SK-N-SH (cell line): ENCODE data around the gene SCARB1. TPM values are rescaled to one million over a fixed set of nuclear protein-coding genes. Genes with fewer than 3 reads are reported as not detected.

ENCODE experiments used
- CTCF ChIA-PET: fragments of 300-600, 350-600 bp; formaldehyde crosslinking; extraction: SDS; loops from one replicate; lab custom pipeline; 2021; lab: Yijun Ruan, JAX
- POLR2A ChIA-PET: fragments of 350-600 bp; sonication (Branson Sonifier 250); formaldehyde crosslinking; extraction: SDS; loops from one replicate; lab custom pipeline; 2020; ENCODE audit warnings: antibody characterized with exemption, inconsistent platforms; lab: Yijun Ruan, JAX
- DNase-seq: peaks from one replicate; pipeline ENCODE4 v3.0.0; 2012
- H2AFZ ChIP-seq: fragments of 200-600 bp; sonication (generic); 2 replicates; pipeline ENCODE4 v1.8.1; 2016; ENCODE audit warnings: antibody characterized with exemption, mild to moderate bottlenecking, low read depth
- H3F3A ChIP-seq: fragments of 200-600 bp; sonication (generic); replicated peaks from 2 replicates; pipeline ENCODE3; 2016; ENCODE audit warnings: antibody characterized with exemption, mild to moderate bottlenecking; ENCODE audit not compliant: insufficient read depth
- H3K27ac ChIP-seq, 2 experiments: fragments of 200-500 bp in 1 of 2; fragments of 200-600 bp in 1 of 2; sonication (Bioruptor generic) in 1 of 2; sonication (generic), shearing (Covaris generic) in 1 of 2; 2 replicates each; pipeline versions ENCODE4 v1.5.1 to v1.6.1; 2014 to 2016; ENCODE audit warnings: low read depth in 2 of 2, inconsistent platforms in 1 of 2, low read length in 1 of 2, mild to moderate bottlenecking in 1 of 2, mixed read lengths in 1 of 2
- H3K27me3 ChIP-seq: fragments of 200-600 bp; sonication (generic), shearing (Covaris generic); 2 replicates; pipeline ENCODE4 v1.6.1; 2016; ENCODE audit warnings: mixed run types; ENCODE audit not compliant: insufficient read depth
- H3K36me3 ChIP-seq, 2 experiments: fragments of 200-500 bp in 1 of 2; fragments of 200-600 bp in 1 of 2; sonication (Bioruptor generic) in 1 of 2; sonication (generic) in 1 of 2; replicated peaks in 1 of 2; 2 replicates each; pipeline versions ENCODE3 to v1.5.1; 2014 to 2016; ENCODE audit warnings: low read length in 1 of 2, mild to moderate bottlenecking in 1 of 2; ENCODE audit not compliant: insufficient read depth in 2 of 2, control insufficient read depth in 1 of 2
- H3K4me1 ChIP-seq, 2 experiments: fragments of 200-500 bp in 1 of 2; fragments of 200-600 bp in 1 of 2; sonication (Bioruptor generic) in 1 of 2; sonication (generic), shearing (Covaris generic) in 1 of 2; 2 replicates each; pipeline versions ENCODE4 v1.5.1 to v1.6.1; 2014 to 2016; ENCODE audit warnings: low read depth in 1 of 2, low read length in 1 of 2, mixed run types in 1 of 2; ENCODE audit not compliant: insufficient read depth in 2 of 2, control insufficient read depth in 1 of 2
- H3K4me2 ChIP-seq: fragments of 200-600 bp; sonication (generic), shearing (Covaris generic); 2 replicates; pipeline ENCODE4 v1.6.1; 2017; ENCODE audit warnings: mixed run types
- H3K4me3 ChIP-seq, 2 experiments: fragments of 200-500 bp in 1 of 2; fragments of 200-600 bp in 1 of 2; sonication (Bioruptor generic) in 1 of 2; sonication (generic), shearing (Covaris generic) in 1 of 2; 2 replicates each; pipeline versions ENCODE4 v1.5.1 to v1.8.1; 2014 to 2016; ENCODE audit warnings: low read depth in 2 of 2, inconsistent platforms in 1 of 2, low read length in 1 of 2, mild to moderate bottlenecking in 1 of 2, mixed read lengths in 1 of 2, moderate library complexity in 1 of 2
- H3K79me2 ChIP-seq: fragments of 200-600 bp; sonication (generic); 2 replicates; pipeline ENCODE4 v1.8.1; 2017; ENCODE audit warnings: mild to moderate bottlenecking; ENCODE audit not compliant: insufficient read depth
- H3K9ac ChIP-seq: fragments of 200-600 bp; sonication (generic); 2 replicates; pipeline ENCODE4 v1.6.1; 2017; ENCODE audit warnings: mixed run types
- H3K9me2 ChIP-seq: fragments of 200-600 bp; sonication (generic); 2 replicates; pipeline ENCODE4 v1.6.1; 2017; ENCODE audit warnings: mixed run types
- H3K9me3 ChIP-seq: fragments of 200-600 bp; sonication (generic); 2 replicates; pipeline ENCODE4 v1.6.1; 2017; ENCODE audit warnings: mixed run types, mild to moderate bottlenecking, moderate library complexity
- H4K20me1 ChIP-seq: fragments of 200-600 bp; sonication (generic); 2 replicates; pipeline ENCODE4 v1.6.1; 2017; ENCODE audit warnings: mild to moderate bottlenecking, mixed run types; ENCODE audit not compliant: insufficient read depth
- CTCF ChIP-seq: fragments of 200-600 bp; sonication (generic); IDR thresholded peaks from 2 replicates; pipeline ENCODE4 v1.6.1; 2017; ENCODE audit warnings: antibody characterized with exemption, mild to moderate bottlenecking, moderate library complexity
- ELF1 ChIP-seq: IDR thresholded peaks from 2 replicates; pipeline ENCODE4 v1.4.0; 2012
- EP300 ChIP-seq, 2 experiments: IDR thresholded peaks; 2 replicates each; pipeline versions ENCODE4 v1.4.0 to v1.6.1; 2012; ENCODE audit warnings: borderline replicate concordance in 1 of 2, low read depth in 1 of 2, low read length in 1 of 2
- GATA2 ChIP-seq: sonication (generic); formaldehyde crosslinking; IDR thresholded peaks from 2 replicates; pipeline ENCODE4 v1.5.0; 2020; ENCODE audit warnings: mild to moderate bottlenecking, missing genetic modification reagents
- IRF3 ChIP-seq: fragments of 150-350 bp; IDR thresholded peaks from 2 replicates; pipeline ENCODE4 v1.6.1; 2016; ENCODE audit warnings: mild to moderate bottlenecking, low read depth, low read length
- MAX ChIP-seq: IDR thresholded peaks from 2 replicates; pipeline ENCODE4 v1.4.0; 2012; ENCODE audit warnings: low read depth
- NRF1 ChIP-seq: IDR thresholded peaks from 2 replicates; pipeline ENCODE4 v1.6.1; 2012; ENCODE audit warnings: low read depth, mild to moderate bottlenecking, low read length
- PBX3 ChIP-seq: IDR thresholded peaks from 2 replicates; pipeline ENCODE4; 2012
- RXRA ChIP-seq: IDR thresholded peaks from 2 replicates; pipeline ENCODE4 v1.4.0; 2012; ENCODE audit warnings: low read depth, mild to moderate bottlenecking, borderline replicate concordance
- SIN3A ChIP-seq: IDR thresholded peaks from 2 replicates; pipeline ENCODE4 v1.6.1; 2012; ENCODE audit warnings: low read depth, mild to moderate bottlenecking, low read length, moderate library complexity, borderline replicate concordance
- USF2 ChIP-seq: fragments of 150-350 bp; IDR thresholded peaks from 2 replicates; pipeline ENCODE4 v1.6.1; 2017; ENCODE audit warnings: antibody characterized with exemption, low read length, low read depth, borderline replicate concordance
- WGBS: methylation state at CpG from one replicate; pipeline ENCODE4 v1.1.6; 2017; ENCODE audit warnings: low lambda C conversion rate; 5-methylcytosine and 5-hydroxymethylcytosine counted together
- polyA plus RNA-seq, 3 experiments: library from polyadenylated mRNA; depleted of rRNA; stranded (reverse); fragments of >200 nt; gene quantifications; 2 replicates each; pipeline ENCODE4 v1.2.3, GENCODE V29; 2012

Gene SCARB1
- polyA plus RNA-seq, 1 of the 3 experiments (the other 2 are of a cell fraction): 33.0 TPM

- Histone ChIP-seq H2AFZ (no peak overlapping the region), H3K9ac (no peak overlapping the region), H3K79me2 (no peaks in the 10 kb centered on the region), H3K4me1 (peaks cover 0 to 23% of the 10 kb centered on the region in 2 experiments; a peak in 1 of 4 replicates), H4K20me1 (no peaks in the 10 kb centered on the region), H3K36me3 (no peaks in the 10 kb centered on the region), H3K4me2 (no peak overlapping the region), H3K4me3 (no peak overlapping the region), H3K27me3 (no peaks in the 10 kb centered on the region), H3K27ac (no peak overlapping the region), H3K9me2 (no peaks in the 10 kb centered on the region), H3F3A (no peaks in the 10 kb centered on the region), H3K9me3 (no peaks in the 10 kb centered on the region)
- POLR2A ChIA-PET: no interaction called here
- no peak for DNase-seq
- 91% methylated on average over 7 of the region's 7 CpGs for WGBS
- CTCF ChIA-PET: interaction anchor here (0.9 to 2.6 kb wide), 6 partner anchors 9 to 725 kb away, joined by 3 to 7 read pairs (median 4); no protein-coding TSS in a partner anchor
- TF ChIP-seq MAX: no peak
- no peak for TF ChIP-seq CTCF
- no peak for TF ChIP-seq PBX3
- TF ChIP-seq SIN3A: no peak
- no peak for TF ChIP-seq USF2
- no peak for TF ChIP-seq GATA2 (CRISPR knock-in tag)
- TF ChIP-seq EP300 (IDR thresholded peaks at IDR 0.05; ENCODE audit: borderline replicate concordance in 1 of 2, low read depth in 1 of 2, low read length in 1 of 2): no peak
- no peak for TF ChIP-seq IRF3
- no peak for TF ChIP-seq NRF1
Measured at GRCh38 chr12:124761056-124761455, 102.6 kb downstream of the SCARB1 start.

- H3K27ac ChIP-seq: no peak overlapping the region
- 81% methylated on average over 8 of the region's 9 CpGs for WGBS
- ChIA-PET POLR2A (no interaction called here), CTCF (interaction anchor here (1.0 to 1.4 kb wide), 2 partner anchors 11 to 391 kb away, joined by 4 to 5 read pairs; no protein-coding TSS in a partner anchor)
- H3K9ac ChIP-seq: no peak overlapping the region
- H2AFZ ChIP-seq: no peak overlapping the region
- H3K79me2 ChIP-seq: no peaks in the 10 kb centered on the region
- H4K20me1 ChIP-seq: no peaks in the 10 kb centered on the region
- no peaks in the 10 kb centered on the region for H3K9me2 ChIP-seq
- no peaks in the 10 kb centered on the region for H3K9me3 ChIP-seq
- peaks cover 0 to 23% of the 10 kb centered on the region in 2 experiments; a peak in 1 of 4 replicates for H3K4me1 ChIP-seq
- no peaks in the 10 kb centered on the region for H3K36me3 ChIP-seq
- DNase-seq: no peak
- no peak overlapping the region for H3K4me2 ChIP-seq
- no peaks in the 10 kb centered on the region for H3K27me3 ChIP-seq
- no peaks in the 10 kb centered on the region for H3F3A ChIP-seq
- TF ChIP-seq ELF1 (no peak), RXRA (no peak)
- H3K4me3 ChIP-seq: no peak overlapping the region
Measured at GRCh38 chr12:124760560-124760959, 103.1 kb downstream of the SCARB1 start.
